Measurements from ENCODE around the gene GRIK1. TPM values are rescaled to one million over a fixed set of nuclear protein-coding genes. Genes with fewer than 3 reads are reported as not detected.

GRIK1 gene
- total RNA-seq, 2 donors from 2014 or later, result not detected

- Mint-ChIP-seq H3K4me3 (no peak overlapping the region), H3K27ac (no peak overlapping the region), H3K36me3 (peaks cover 6% of the 10 kb centered on the region), H3K9me3 (peaks cover 10% of the 10 kb centered on the region), H3K27me3 (peaks cover 8 to 14% of the 10 kb centered on the region in 2 donors), H3K4me1 (ENCODE audit: low read depth in 2 of 2) (no peaks in the 10 kb centered on the region)
- DNase-seq (ENCODE audit: low spot score) (no peak), ATAC-seq (no peak)
Observed at GRCh38 chr21:29942034-29942433, 2.2 kb upstream of the GRIK1 start.

DNA sequence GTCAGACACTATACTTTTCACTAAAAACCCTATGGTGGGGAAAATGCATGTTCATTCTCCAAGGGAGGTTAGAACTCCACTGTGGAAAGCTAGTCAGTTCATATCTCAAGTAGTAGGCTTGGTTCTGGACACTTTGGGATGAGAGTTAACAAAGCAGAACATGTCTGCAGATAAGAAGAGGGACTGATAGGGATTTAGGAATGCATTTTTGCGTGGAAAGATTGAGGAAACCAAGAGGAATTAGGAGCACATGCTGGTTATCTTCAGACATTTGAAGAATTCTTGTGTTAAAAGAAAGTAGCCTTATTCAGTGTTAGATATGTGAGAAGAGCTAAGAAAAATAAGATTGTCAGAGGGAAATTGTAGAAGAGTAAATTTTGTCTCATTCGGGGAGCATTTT lies 1.2 kb upstream of the GRIK1 start:
- H3K4me3 Mint-ChIP-seq, result no peak overlapping the region
- peaks cover 8 to 14% of the 10 kb centered on the region in 2 donors for H3K27me3 Mint-ChIP-seq
- H3K36me3 Mint-ChIP-seq, result peaks cover 6% of the 10 kb centered on the region
- H3K9me3 Mint-ChIP-seq, result peaks cover 10% of the 10 kb centered on the region
- H3K27ac Mint-ChIP-seq, result no peak overlapping the region
- DNase-seq (ENCODE audit: low spot score) (no peak), ATAC-seq (no peak)
- no peaks in the 10 kb centered on the region for H3K4me1 Mint-ChIP-seq (ENCODE audit: low read depth in 2 of 2)

GRCh38 chr21:29940361-29940760 lies 565 bp upstream of the GRIK1 start:
- Mint-ChIP-seq H3K27me3 (peaks cover 8 to 14% of the 10 kb centered on the region in 2 donors), H3K36me3 (peaks cover 6% of the 10 kb centered on the region), H3K4me1 (ENCODE audit: low read depth in 2 of 2) (no peaks in the 10 kb centered on the region), H3K9me3 (peaks cover 10% of the 10 kb centered on the region), H3K27ac (no peak overlapping the region), H3K4me3 (no peak overlapping the region)
- no peak for DNase-seq (ENCODE audit: low spot score)
- no peak for ATAC-seq

DNA sequence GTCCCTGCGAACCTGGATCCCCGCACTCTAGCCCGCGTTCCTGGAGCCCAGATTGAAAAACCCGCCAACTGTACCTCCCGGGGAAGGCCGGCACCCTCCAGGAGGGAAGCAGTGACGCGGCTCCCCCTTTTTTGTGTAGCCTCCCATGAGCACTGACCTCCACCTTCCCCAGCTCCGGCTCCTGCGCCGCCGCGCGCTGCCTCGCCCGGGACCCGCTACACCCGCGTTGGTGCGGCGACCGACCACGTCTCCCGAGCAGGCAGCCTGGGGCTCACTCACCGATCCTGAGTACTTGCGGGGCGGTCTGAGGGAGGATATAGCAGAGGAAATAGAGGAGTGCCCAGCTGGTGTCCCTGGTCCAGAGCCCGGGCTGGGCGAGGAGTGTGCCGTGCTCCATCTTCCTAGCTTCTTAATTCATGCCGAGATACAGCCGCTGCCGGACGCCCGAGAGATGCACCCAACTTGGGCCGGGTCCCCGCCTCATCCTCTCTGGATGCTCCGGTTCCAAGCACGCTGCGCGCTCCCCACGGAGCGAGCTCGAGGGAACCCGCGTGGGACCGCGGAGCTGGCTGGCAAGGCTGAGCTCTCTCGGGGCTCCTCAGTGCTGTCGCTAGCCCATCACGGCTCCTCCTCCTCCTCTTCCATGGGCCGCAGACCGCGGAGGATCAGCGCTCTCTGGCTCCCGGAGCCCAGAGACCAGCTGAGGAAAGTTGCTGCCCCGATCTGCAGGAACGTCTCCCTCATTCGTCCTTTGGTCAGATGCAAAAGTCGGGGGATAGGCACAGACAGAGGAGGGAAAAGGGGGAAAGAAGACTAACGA lies 482 bp downstream of the GRIK1 start:
- Mint-ChIP-seq H3K27me3 (peaks cover 8 to 14% of the 10 kb centered on the region in 2 donors), H3K36me3 (peaks cover 6% of the 10 kb centered on the region), H3K27ac (no peak overlapping the region), H3K4me3 (no peak overlapping the region), H3K9me3 (peaks cover 10% of the 10 kb centered on the region), H3K4me1 (ENCODE audit: low read depth in 2 of 2) (no peaks in the 10 kb centered on the region)
- ATAC-seq (no peak), DNase-seq (ENCODE audit: low spot score) (no peak)

DNA sequence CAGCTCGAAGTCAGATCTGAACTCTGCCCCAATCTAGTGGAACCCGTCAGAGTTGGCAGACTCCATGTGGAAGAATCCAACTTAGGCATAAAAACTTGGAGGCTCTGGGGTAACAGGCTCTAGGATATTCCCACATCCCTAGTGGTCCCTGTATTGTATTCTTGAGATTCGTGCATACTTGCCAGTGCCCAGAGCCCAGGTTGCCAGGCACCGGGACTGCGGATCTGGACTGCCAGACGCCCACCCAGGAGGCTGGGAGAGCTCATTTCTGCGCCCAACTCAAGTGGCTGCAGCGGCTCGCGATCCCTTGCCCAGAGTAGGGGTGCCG lies 1.1 kb downstream of the GRIK1 start:
- no peak overlapping the region for H3K4me3 Mint-ChIP-seq
- H3K36me3 Mint-ChIP-seq, result peaks cover 6% of the 10 kb centered on the region
- H3K4me1 Mint-ChIP-seq (ENCODE audit: low read depth in 2 of 2), result no peaks in the 10 kb centered on the region
- H3K27me3 Mint-ChIP-seq, result peaks cover 8 to 14% of the 10 kb centered on the region in 2 donors
- H3K27ac Mint-ChIP-seq, result no peak overlapping the region
- H3K9me3 Mint-ChIP-seq, result peaks cover 6% of the 10 kb centered on the region
- DNase-seq (ENCODE audit: low spot score) (no peak), ATAC-seq (no peak)

- Mint-ChIP-seq H3K4me3 (no peak overlapping the region), H3K4me1 (ENCODE audit: low read depth in 2 of 2) (no peaks in the 10 kb centered on the region), H3K9me3 (no peaks in the 10 kb centered on the region), H3K27me3 (peaks cover 0 to 2% of the 10 kb centered on the region in 2 donors), H3K36me3 (no peaks in the 10 kb centered on the region), H3K27ac (no peak overlapping the region)
- no peak for ATAC-seq
- no peak for DNase-seq (ENCODE audit: low spot score)
Observed at GRCh38 chr21:29933088-29933487, 6.7 kb downstream of the GRIK1 start.

DNA sequence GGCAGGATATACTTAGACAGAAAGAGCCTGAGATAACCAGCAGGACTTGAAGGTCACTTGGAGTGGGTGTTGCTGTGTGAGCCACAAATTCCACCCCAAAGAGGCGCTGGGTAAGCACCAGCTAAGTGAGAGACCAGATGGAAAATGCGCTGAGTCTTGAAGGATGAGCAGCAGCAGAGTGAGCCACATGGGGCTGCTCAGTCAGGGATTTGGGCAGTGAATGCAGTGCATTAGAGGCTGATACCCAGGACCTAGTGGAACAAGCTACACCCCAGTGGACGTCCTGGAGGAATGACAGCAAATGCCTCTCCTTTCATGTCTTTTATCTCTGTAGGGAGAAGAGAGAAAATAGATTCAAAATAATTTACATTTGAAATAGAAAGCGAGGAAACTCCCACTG lies 11.3 kb downstream of the GRIK1 start:
- Mint-ChIP-seq H3K4me1 (ENCODE audit: low read depth in 2 of 2) (no peaks in the 10 kb centered on the region), H3K36me3 (no peaks in the 10 kb centered on the region), H3K9me3 (peaks cover 3% of the 10 kb centered on the region), H3K4me3 (no peak overlapping the region), H3K27me3 (no peaks in the 10 kb centered on the region), H3K27ac (no peak overlapping the region)
- no peak for ATAC-seq
- DNase-seq (ENCODE audit: low spot score), result no peak

- no peaks in the 10 kb centered on the region for H3K36me3 Mint-ChIP-seq
- no peaks in the 10 kb centered on the region for H3K27me3 Mint-ChIP-seq
- no peak overlapping the region for H3K27ac Mint-ChIP-seq
- DNase-seq (ENCODE audit: low spot score) (no peak), ATAC-seq (no peak)
- peaks cover 5% of the 10 kb centered on the region for H3K9me3 Mint-ChIP-seq
- no peaks in the 10 kb centered on the region for H3K4me1 Mint-ChIP-seq (ENCODE audit: low read depth in 2 of 2)
- no peak overlapping the region for H3K4me3 Mint-ChIP-seq
Observed at GRCh38 chr21:29920938-29921337, 18.9 kb downstream of the GRIK1 start.

DNA sequence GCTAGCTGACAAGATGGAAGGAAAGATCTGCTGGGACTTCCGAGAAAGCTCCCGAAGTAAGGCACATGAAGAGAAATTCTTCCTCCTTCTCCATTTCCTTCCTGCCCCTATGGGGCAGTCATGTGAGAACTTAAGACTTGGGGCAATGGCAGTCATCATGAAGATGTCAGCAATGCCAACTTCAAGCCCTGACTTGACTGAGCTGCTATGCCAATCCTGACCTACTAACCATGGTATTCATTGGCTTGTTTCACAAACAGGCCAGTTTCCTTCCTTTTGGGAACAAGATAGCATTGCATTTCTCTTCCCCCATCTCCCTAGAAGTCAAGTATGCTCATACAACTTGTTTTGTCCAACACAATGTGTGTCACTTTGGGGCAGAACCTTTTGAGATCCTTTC lies 25.5 kb downstream of the GRIK1 start:
- Mint-ChIP-seq H3K36me3 (no peaks in the 10 kb centered on the region), H3K27me3 (no peaks in the 10 kb centered on the region), H3K4me3 (no peak overlapping the region), H3K9me3 (peaks cover 17% of the 10 kb centered on the region), H3K27ac (no peak overlapping the region), H3K4me1 (ENCODE audit: low read depth in 2 of 2) (no peaks in the 10 kb centered on the region)
- no peak for DNase-seq (ENCODE audit: low spot score)
- no peak for ATAC-seq

DNA sequence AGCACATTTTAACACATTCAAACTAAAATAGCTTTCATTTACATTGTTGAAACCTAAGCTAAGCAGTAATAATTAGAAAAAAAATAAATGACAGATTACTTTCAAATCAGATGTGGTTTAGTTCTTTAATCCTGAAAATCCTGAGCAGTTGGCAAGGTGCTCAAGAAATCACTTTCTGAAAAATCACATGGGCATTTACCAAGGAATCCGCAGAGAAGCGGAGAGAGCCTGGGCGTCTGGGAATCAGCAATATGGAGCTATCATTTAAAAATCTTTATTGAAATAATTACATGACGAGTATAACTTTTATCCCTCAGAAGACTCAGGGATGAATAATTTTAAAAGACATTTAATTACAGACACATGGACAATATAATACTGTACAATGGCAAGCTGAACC lies 30.2 kb downstream of the GRIK1 start:
- H3K9me3 Mint-ChIP-seq, result peaks cover 7% of the 10 kb centered on the region
- ATAC-seq, result no peak
- no peak overlapping the region for H3K4me3 Mint-ChIP-seq
- H3K4me1 Mint-ChIP-seq (ENCODE audit: low read depth in 2 of 2), result no peaks in the 10 kb centered on the region
- no peaks in the 10 kb centered on the region for H3K36me3 Mint-ChIP-seq
- no peaks in the 10 kb centered on the region for H3K27me3 Mint-ChIP-seq
- H3K27ac Mint-ChIP-seq, result no peak overlapping the region
- no peak for DNase-seq (ENCODE audit: low spot score)

DNA sequence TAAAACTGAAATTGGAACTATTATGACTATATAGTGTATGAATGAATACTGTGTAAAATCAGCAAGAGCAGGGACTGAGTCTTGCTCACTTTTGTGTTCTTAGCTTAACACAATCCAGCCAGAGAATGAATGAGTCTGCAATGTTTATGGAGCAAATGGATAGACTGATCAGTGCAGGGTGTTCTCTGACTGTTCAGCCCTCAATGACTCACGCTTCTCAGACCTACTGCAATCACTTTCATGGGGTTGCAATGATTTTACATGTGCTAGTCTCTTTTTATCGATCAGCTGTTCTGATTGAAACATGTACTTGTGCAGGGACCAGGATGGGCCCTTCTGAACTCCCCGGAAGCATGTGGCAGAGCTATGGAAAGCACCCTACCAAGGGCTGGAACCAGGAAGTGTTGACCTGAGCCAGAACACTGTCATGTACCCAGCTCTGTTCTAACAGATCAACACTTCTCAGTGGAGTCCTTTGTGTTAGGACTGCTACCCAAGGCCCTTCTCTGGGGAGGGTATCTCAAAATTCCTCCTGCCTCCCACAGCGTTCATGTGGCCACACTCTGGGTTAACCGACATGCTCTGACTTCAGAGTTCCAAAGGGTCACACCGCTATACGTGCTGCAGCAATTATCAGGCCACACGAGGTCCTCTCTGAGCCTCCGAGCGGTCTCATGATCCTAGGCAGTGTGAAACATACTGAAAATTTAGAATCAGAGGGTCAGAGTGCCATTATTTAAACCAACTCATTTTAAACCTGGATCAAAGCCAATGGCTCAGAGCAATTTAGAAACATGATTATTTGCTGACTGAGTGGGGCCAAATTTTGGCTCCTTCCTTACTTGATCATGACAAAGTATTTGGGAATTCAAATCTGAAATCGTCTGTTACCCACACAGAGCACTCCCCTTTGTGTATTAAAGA lies 35.2 kb downstream of the GRIK1 start:
- DNase-seq (ENCODE audit: low spot score) (no peak), ATAC-seq (no peak)
- Mint-ChIP-seq H3K27me3 (no peaks in the 10 kb centered on the region), H3K27ac (no peak overlapping the region), H3K4me3 (no peak overlapping the region), H3K9me3 (peaks cover 13% of the 10 kb centered on the region), H3K4me1 (ENCODE audit: low read depth in 2 of 2) (no peaks in the 10 kb centered on the region), H3K36me3 (no peaks in the 10 kb centered on the region)

GRCh38 chr21:29896884-29897283 lies 42.9 kb downstream of the GRIK1 start:
- Mint-ChIP-seq H3K4me3 (no peak overlapping the region), H3K36me3 (no peaks in the 10 kb centered on the region), H3K4me1 (ENCODE audit: low read depth in 2 of 2) (no peaks in the 10 kb centered on the region), H3K27ac (no peak overlapping the region), H3K27me3 (no peaks in the 10 kb centered on the region), H3K9me3 (peaks cover 11% of the 10 kb centered on the region)
- DNase-seq (ENCODE audit: low spot score) (no peak), ATAC-seq (no peak)

DNA sequence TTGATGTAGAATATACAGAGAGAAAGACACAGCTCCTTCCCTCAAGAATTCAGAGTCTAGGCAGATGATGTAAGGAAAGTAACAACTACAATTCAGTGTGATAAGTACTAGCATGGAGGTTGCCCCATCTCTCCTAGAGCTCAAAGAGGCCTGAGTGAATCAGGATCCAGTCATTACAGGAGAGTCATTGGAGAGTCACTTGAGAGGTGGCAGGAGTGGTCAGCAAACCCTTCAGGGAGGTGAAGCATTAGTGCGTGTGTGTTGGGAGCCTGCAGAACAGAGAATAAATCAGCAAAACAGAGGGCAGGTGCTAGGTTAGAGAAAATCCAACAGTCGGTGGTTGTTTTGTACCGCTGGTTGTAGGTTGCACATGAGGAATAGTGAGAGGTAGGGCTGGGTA lies 46.1 kb downstream of the GRIK1 start:
- no peak for DNase-seq (ENCODE audit: low spot score)
- ATAC-seq, result no peak
- Mint-ChIP-seq H3K4me3 (no peak overlapping the region), H3K9me3 (peaks cover 3% of the 10 kb centered on the region), H3K36me3 (no peaks in the 10 kb centered on the region), H3K27me3 (no peaks in the 10 kb centered on the region), H3K4me1 (ENCODE audit: low read depth in 2 of 2) (no peaks in the 10 kb centered on the region), H3K27ac (no peak overlapping the region)

DNA sequence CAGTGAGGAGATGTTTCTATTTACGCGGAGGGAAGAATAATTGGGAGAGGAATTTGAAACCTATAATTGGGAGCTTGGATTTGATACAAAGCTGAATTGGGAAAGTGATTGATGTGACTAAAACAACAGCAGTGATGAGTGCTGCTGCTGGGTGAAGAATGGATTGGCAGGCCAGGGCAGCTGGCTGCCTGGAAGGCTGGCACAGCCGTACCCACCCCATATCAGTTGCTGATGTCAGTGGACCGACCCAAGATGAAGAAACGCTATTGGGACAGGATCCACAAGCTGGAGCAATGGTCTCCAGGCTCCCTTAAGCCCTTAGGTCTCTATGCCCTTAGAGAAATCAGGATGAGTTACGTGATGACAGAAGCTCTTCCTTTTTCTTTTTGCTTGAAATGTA lies 47.4 kb downstream of the GRIK1 start:
- DNase-seq (ENCODE audit: low spot score) (no peak), ATAC-seq (no peak)
- Mint-ChIP-seq H3K27ac (no peak overlapping the region), H3K36me3 (no peaks in the 10 kb centered on the region), H3K27me3 (no peaks in the 10 kb centered on the region), H3K4me3 (no peak overlapping the region), H3K9me3 (peaks cover 3% of the 10 kb centered on the region), H3K4me1 (ENCODE audit: low read depth in 2 of 2) (no peaks in the 10 kb centered on the region)
